Fibroblast of peridontal ligament (primary cell): ENCODE data around the gene PRC1.
"Not testable (repeated sequence)": the region's sequence is repeated elsewhere in the genome, so short reads cannot be mapped to it uniquely, and the experiment has no call there.

Source experiments
- DNase-seq: peaks from one replicate; pipeline ENCODE4 v3.0.0-alpha.2; 2010; ENCODE audit errors: extremely low read depth

Gene PRC1

DNA sequence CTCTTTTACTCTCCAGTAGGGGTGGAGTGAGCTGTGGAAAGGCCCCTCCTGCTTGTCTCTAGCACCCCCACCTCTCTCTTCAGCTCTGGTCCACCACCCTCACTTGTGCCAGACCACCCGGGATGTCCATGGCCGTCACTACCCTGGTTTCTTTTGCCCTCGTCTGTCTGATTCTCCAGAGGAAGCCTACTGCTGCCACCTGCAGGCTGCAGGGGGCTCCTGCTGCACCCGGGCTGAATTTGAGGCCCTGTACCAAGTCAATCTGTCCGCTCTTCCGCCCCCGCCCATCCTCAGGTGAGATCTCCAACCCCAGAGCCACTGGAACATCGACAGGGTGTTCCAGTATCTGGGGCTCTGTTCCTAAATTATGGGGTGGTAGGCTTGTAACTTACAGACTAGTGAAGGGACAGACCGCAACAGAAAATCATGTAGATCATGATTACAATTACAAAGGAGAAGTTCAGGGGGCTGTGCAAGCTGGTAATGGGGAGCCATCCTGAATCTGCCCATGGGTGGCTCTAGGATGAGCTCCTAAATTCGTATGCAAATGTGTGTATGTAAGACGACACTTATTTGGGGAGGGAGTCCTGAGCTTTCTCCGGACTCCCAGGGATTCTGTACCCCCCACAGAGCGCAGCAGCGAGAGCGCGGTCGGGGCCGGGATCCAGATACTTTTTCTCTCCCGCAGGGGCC, 59.9 kb downstream of the PRC1 start:
- peak; percentile 74 for DNase-seq

DNA sequence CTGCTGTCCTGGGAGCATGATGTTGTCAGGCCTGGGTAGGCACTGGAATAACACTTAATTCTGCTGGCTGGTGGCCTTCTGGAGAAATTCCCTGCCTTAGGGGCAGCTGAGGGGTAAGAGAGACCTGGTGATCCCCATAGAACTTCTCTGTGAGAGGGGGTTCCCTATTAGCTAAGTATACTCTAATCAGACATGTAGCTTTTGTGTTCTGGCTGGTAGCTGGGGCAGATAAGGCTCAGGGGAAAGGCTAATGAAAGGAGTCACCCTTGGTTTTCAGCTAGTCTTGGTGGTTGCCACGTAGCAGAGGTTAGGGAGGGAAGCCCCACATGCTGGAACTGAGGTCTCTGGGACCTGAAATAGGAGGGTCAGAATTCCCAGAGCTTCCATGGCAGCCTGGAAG, 61.0 kb downstream of the PRC1 start:
- no peak for DNase-seq

DNA sequence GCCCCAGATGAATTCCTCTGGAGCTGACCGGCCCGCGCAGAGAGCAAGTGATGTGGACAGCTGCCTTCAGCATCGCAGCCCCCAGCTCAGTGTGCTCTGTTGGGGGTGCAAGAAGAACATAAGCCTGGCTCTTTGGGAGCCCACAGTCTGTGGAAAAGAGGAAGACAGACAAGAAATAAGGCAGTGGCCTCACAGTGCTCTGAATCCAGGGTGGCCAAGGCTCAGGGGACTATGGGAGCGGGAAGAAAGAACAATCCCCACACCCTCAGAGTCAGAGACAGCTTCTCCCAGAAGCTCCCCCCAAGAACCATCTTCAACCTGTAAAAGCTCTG, 61.7 kb downstream of the PRC1 start:
- DNase-seq = no peak

DNA sequence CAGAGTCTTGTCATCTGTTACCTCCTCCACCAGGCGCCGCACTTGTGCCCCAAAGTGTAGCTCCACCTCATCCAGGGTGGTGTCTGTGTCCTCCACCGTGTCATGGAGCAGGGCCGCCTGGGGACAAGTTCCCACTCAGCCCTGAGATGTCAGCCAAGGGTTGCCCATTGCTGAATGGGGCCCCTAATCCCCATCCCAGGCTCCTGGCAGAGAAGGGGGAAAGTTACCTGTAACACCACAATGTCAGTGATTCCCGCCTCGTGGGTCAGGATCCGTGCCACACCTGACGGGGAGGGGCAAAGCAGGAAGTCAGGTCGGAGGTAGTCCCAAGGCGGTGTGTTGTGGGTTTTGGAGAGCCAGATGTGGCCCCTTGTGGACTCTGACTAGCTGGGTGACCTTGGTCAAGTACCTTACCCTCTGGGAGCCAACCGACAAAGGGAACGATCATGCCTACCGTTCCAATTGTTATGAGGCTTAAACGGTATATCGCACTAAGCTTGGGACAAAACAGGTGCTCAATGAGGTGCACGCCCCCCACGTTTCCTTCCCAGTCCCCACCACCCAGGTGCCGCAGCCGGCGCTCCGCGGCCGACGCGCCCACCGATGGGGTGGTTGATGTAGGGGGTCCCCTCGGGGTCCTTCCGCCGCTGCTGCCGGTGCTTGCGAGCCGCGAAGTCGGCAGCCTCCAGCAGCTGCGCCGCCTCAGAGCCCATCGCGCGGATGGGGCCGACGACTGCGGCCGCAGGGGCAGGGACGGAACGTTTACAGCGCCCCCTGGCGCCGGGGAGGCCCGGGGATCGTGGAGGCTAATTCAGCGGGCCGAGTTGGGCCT, 62.3 kb downstream of the PRC1 start, which contains the start of gene HDDC3:
Gene HDDC3, minus strand, starts transcription at position 722 of the 832 bp plus-strand sequence. Its CDS starts 9 bp downstream, at position 713.
- peak; percentile 79 for DNase-seq

DNA sequence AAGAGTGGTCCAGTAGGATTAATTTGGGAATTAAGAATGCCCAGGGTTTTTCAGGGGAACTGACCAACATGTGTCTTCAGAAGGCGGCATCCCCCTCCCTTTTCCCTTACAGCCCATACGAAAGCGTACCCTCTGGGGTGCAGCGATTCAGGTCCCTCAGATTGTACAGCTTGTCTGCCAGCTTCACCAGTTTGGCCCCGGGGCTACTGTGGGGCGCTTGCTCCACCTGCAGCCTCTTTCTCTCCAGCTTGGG, 62.8 kb downstream of the PRC1 start:
- no peak for DNase-seq

DNA sequence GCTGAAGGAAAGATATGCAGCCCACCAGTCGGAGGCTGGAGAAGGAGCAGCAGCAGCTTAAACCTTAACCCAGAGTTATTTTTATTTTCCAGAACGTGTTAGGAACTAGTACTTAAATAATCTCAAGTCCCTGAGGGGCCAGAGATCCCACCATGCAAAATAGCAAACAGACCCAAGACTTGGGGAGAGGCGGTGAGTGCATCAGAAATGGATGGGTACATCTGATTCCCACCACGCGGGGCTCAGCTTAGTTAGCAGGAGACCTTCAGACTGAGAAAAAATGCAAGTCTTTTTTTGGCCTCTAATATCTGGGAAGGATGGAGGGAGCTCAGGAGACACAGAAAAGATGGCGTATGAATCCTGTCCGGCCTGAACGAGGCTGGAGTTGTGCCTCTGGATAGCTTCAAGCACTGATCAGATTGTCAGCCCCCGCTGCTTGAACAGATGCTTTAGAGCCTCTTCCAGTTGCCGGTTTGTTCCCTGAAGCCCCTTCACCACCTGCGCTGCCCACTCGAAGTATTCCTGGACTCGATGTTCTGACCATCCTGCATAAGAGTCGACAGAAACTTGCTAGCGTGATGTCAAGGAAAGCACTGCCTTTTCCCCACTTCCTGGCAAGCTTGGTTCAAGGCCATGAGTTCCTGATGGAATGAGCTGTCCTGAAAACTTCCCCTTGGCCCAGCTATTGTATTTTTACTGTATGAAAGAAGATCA, 63.3 kb downstream of the PRC1 start:
- DNase-seq = no peak

DNA sequence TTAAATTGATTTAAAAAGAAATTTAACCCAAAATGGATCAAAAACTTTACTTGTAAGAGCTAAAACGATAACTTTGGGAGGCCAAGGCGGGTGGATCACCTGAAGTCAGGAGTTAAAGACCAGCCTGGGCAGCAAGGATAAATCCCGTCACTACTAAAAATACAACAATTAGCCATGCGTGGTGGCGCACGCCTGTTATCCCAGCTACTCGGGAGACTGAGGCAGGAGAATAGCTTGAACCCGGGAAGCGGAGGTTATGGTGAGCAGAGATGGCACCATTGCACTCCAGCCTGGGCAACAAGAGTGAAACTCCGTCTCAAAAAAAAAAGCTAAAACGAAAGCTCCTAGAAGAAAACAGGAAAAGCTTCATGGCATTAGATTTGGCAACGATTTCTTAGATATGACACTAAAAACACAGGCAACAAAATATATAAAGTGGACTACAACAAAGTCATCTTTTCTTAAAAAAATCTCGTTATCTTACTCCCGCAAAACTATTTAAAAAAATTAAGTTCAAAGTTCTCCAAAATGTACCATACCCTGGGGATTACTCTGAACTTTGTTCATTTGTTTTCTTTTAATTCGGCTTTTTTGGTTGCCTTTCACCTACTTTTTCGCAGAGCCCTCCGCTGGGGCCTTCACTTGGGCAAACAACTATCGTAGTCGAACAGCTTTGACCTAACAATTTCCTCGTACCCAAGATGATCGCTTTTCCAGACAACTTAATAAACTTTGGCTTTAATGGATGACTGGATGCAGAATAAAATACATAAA, 64.9 kb downstream of the PRC1 start:
- DNase-seq = no peak

DNA sequence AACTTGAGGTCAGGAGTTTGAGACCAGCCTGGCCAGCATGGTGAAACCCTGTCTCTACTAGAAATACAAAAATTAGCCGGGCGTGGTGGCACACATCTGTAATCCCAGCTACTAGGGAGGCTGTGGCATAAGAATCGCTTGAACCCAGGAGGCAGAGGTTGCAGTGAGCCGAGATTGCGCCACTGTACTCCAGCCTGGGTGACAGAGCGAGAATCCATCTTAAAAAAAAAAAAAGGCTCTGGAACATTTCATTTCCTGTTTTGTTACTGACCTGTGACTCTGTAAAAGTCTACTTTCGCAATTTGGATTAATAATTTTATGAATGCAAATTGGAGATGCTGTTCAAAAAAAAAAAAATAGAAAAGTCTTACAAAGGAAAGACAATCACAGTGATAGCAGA, 66.2 kb downstream of the PRC1 start:
- not testable (repeated sequence) for DNase-seq

DNA sequence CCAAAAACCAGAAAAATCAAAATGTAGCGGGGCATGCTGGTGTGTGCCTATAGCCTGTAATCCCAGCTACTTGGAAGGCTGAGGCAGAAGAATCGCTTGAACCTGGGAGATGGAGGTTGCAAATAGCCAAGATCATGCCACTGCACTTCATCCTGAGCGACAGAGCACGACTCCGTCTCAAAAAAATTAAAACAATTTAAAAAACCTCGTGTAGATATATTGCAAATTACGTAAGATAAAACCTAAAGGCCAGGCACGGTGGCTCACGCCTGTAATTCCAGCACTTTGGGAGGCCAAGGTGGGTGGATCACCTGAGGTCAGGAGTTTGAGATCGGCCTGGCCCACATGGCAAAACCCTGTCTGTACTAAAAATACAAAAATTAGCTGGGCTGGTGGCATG, 67.6 kb downstream of the PRC1 start:
- DNase-seq = not testable (repeated sequence)

DNA sequence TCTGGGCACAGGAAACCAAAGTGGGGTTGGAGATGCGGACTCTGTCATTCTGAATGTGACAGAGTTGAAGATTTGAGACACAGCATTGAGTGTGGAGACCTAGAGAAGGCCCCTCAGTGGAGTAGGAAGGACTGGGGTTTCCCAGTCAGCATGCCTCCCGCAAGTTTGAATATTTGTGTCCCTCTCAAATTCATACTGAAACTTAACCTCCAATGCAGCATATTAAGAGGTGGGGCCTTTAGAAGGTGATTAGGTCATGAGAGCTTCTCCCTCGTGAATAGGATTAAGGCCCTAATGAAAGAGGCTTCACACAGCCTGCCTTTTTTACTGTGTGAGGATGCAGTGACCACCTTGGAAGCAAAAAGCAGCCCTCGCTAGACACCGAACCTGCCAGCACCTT, 70.0 kb downstream of the PRC1 start:
- no peak for DNase-seq

DNA sequence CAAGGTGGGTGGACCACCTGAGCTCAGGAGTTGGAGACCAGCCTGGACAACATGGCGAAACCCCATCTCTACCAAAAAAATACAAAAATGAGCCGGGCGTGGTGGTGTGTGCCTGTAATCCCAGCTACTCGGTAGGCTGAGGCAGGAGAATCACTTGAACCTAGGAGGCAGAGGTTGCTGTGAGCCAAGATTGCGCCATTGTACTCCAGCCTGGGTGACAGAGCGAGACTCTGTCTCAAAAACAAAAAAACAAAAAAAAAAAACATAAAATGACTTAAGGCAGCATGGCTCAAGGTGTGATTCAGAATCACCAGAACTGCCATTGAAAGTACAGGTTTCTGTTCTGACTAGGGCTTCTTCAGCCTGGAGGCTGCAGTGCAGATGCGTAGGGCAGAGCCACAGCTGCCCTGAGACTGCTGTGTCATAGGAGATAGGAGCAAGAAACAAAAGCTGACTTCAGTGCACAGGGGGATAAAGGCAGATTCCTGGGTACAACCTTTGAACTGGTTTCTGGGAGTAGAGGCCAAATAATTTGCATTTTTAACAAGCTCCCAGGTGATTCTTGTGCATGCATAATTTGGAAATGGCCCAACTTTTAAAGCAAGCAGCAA, 71.5 kb downstream of the PRC1 start:
- DNase-seq = not testable (repeated sequence)

DNA sequence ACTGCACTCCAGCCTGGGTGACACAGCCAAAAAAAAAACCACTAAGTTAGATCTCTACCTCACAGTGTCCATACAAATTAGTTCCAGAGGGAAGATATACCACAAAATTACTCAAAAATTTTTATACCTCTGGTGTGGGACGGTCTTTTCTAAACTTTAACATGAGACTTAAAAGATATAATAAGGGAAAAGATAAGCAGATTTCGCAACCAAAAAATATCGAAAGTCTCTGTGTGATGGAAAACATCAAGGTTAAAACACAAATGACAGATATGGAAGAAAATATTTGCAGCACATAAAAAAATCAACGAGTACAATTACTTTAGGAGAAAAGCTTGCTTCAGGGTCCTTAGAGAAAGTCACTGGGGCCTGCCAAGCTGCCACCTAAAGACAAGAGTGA, 72.4 kb downstream of the PRC1 start:
- no peak for DNase-seq

DNA sequence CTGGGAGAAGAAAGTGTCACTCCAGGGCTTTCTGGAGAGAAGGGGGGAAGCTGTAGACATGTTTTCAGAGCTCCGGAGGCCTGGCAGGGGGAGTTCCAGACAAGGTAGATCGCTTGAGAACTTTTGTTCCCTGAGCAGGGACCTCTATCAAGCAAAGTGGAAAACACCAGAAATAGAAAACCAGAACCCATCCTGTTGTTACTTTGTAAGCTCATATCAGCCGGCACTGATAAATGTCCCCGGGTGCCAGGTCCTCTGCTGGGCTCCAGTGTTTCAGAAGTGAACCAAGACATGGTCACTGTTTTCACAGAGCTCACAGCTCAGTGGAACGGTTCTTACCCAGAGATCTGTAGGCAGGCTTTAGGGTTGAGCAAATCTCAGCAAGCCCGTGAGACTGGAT, 75.5 kb downstream of the PRC1 start:
- DNase-seq = no peak

DNA sequence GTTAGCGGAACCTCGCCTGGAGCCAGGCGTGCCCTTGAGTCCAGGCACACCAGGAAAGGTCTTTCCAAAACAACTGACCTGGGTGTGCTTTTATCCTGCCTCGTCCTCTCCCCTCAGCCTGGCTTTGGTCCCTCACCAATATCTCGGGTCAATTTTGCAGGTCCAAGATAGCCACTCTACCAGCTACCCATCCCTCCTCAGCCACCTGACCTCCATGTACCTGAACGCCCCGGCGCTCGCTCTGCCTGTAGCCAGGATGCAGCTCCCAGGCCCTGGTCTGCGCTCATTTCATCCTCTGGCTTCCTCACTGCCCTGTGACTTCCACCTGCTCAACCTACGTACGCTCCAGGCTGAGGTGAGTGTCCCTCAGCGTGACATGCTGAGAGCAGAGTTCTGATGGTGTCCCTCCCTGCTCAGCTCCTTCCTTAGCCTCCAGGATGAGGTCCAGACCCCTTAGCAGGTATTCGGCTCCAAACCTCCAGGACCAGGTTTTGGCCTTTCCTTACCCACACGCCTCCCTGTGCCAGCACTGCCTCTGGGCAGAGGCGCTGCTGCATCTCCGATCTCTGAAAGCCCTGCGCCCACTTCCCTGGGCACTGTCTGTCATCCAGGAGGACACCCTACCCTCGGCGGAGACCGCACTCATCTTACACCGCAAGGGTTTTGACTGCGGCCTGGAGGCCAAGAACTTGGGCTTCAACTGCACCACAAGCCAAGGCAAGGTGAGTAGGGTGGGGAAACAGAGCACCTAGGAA, 76.1 kb downstream of the PRC1 start:
- no peak for DNase-seq

DNA sequence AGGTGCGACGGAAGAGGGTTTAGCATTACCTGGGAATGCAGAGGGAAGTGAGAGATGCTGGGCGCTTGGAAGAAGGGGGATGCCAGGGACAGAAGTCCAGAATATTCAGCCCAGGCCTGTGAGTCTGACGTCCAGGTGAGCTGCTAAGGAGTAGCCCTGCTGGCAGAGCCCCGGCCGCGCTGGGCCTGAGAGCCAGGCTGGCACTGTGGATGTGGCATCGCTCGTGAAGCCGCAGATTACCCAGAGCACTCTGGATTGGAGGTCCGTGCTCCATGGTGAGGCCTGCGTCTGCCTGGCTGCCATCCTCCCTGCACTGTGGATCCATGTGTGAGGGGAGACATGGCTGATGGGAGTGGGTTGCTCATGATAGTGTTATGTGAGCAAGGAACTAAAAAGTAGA, 76.8 kb downstream of the PRC1 start:
- DNase-seq = no peak

DNA sequence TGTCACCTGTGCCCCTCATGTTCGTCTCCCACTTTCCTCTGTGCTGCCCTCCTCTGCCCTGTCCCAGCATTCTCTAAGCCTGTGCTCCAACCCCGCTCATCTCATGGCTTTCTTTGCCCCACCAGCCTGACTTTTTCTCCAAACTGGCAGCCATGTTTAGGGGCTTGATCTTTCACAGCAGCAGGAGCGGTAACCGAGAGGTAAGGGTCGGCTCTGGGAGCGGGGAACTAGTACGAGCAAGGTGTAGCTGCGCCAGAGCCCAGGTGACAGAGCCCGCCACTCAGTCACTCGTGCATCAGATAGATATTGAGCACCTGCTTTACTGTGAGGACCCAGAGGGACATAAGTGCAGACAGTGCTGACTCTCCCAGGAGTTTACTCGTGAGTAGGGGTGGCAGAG, 77.9 kb downstream of the PRC1 start:
- no peak for DNase-seq
